Esophagus squamous epithelium (tissue), 5 donors: ENCODE results near the gene RNF175. TPM values are rescaled to one million over a fixed set of nuclear protein-coding genes. Genes with fewer than 3 reads are reported as not detected.

Experiments
- DNase-seq: peaks from one replicate; lab custom pipeline; 2025; lab: John Stamatoyannopoulos, UW
- H3K27ac ChIP-seq, 4 donors: fragments of 200-600 bp; sonication (generic); one replicate each; pipeline ENCODE4 v1.5.1; 2016 to 2019; ENCODE audit warnings: mild to moderate bottlenecking in 1 of 4
- H3K27me3 ChIP-seq, 4 donors: fragments of 200-600 bp; sonication (generic); 1 replicate in 3 of 4; 2 replicates in 1 of 4; pipeline versions ENCODE4 v1.5.1 to v1.6.0; 2017 to 2021; ENCODE audit warnings: antibody characterized with exemption in 1 of 4
- H3K36me3 ChIP-seq, 3 donors: fragments of 200-600 bp; sonication (generic); one replicate each; pipeline ENCODE4 v1.5.1; 2016 to 2019
- H3K4me1 ChIP-seq, 3 donors: fragments of 200-600 bp; sonication (generic); one replicate each; pipeline ENCODE4 v1.5.1; 2017 to 2019
- H3K4me3 ChIP-seq, 4 donors: fragments of 200-600 bp; sonication (generic); 1 replicate in 3 of 4; 2 replicates in 1 of 4; pipeline ENCODE4 v1.5.1; 2016 to 2019; ENCODE audit warnings: mild to moderate bottlenecking in 2 of 4, moderate library complexity in 1 of 4
- H3K9me3 ChIP-seq, 3 donors: fragments of 200-600 bp; sonication (generic); one replicate each; pipeline ENCODE4 v1.5.1; 2016 to 2019
- POLR2A ChIP-seq, 4 donors: fragments of 450-650 bp; IDR thresholded peaks; one replicate each; pipeline ENCODE4 v1.6.1; 2017; ENCODE audit warnings: antibody characterized with exemption in 4 of 4, mild to moderate bottlenecking in 4 of 4, moderate library complexity in 3 of 4
- WGBS, 2 donors: methylation state at CpG; one replicate each; pipeline ENCODE4 v1.1.5; 2018; 5-methylcytosine and 5-hydroxymethylcytosine counted together
- intact Hi-C: fragments of 100-400 bp; cut with DNase I; formaldehyde crosslinking; loops from one replicate; pipeline ENCODE4 v1.15.0; 2022
- total RNA-seq, 4 donors: library from RNA; depleted of rRNA; stranded (reverse); fragments of >200 nt; gene quantifications; one replicate each; pipeline ENCODE4 v1.1.0, GENCODE V29; 2016
- TF ChIP-seq, protein P1 (sequence below), 6 experiments: fragments of 450-650 bp in 4 of 6; fragments of 200-600 bp in 2 of 6; sonication (generic) in 2 of 6; IDR thresholded peaks; one replicate each; pipeline ENCODE4 v1.5.1; 2016 to 2019; ENCODE audit warnings: antibody characterized with exemption in 6 of 6, mild to moderate bottlenecking in 4 of 6, moderate library complexity in 4 of 6
- donor health status: DM: yes; HTN: yes; CAD: no.

Gene RNF175
- total RNA-seq, 4 donors from 2014 or later: 0.76 TPM; not detected in 3

- TF ChIP-seq POLR2A (IDR thresholded peaks at IDR 0.05): no peak
- TF ChIP-seq, protein P1, sequence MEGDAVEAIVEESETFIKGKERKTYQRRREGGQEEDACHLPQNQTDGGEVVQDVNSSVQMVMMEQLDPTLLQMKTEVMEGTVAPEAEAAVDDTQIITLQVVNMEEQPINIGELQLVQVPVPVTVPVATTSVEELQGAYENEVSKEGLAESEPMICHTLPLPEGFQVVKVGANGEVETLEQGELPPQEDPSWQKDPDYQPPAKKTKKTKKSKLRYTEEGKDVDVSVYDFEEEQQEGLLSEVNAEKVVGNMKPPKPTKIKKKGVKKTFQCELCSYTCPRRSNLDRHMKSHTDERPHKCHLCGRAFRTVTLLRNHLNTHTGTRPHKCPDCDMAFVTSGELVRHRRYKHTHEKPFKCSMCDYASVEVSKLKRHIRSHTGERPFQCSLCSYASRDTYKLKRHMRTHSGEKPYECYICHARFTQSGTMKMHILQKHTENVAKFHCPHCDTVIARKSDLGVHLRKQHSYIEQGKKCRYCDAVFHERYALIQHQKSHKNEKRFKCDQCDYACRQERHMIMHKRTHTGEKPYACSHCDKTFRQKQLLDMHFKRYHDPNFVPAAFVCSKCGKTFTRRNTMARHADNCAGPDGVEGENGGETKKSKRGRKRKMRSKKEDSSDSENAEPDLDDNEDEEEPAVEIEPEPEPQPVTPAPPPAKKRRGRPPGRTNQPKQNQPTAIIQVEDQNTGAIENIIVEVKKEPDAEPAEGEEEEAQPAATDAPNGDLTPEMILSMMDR (IDR thresholded peaks at IDR 0.05): no peak
- 33 to 62% methylated on average over 1 of the region's 1 CpG for WGBS, 2 donors
- intact Hi-C loops: loop anchor here (10.0 kb wide), 2 partner anchors 123 to 413 kb away; partner anchors contain the start of gene MND1
- Histone ChIP-seq H3K27me3 (peaks cover 0 to 38% (median 0%) of the 10 kb centered on the region in 4 donors), H3K27ac (no peak overlapping the region), H3K9me3 (no peaks in the 10 kb centered on the region), H3K36me3 (no peaks in the 10 kb centered on the region), H3K4me1 (peaks cover 5 to 16% (median 8%) of the 10 kb centered on the region in 3 donors), H3K4me3 (no peak overlapping the region)
- DNase-seq: no peak
Measured at GRCh38 chr4:153757407-153757806, 2.4 kb downstream of the RNF175 start.

GRCh38 chr4:153755186-153755585, 4.6 kb downstream of the RNF175 start:
- WGBS, 2 donors: 68 to 80% methylated on average over 1 to 2 of the region's 2 CpGs
- intact Hi-C loops: loop anchor here (10.0 kb wide), 2 partner anchors 120 to 410 kb away; partner anchors contain the start of gene MND1
- no peak for DNase-seq

GRCh38 chr4:153750197-153750817, 9.5 kb downstream of the RNF175 start:
- Histone ChIP-seq H3K4me1 (peaks cover 7 to 25% (median 16%) of the 10 kb centered on the region in 3 donors), H3K4me3 (no peak overlapping the region), H3K27ac (no peak overlapping the region), H3K9me3 (no peaks in the 10 kb centered on the region), H3K27me3 (no peaks in the 10 kb centered on the region), H3K36me3 (no peaks in the 10 kb centered on the region)
- intact Hi-C loops: loop anchor here (10.0 kb wide), 2 partner anchors 116 to 406 kb away; partner anchors contain the start of gene MND1
- DNase-seq: no peak
- WGBS, 2 donors: 39 to 40% methylated on average over 5 of the region's 5 CpGs
- no peak for TF ChIP-seq POLR2A (IDR thresholded peaks at IDR 0.05)
- TF ChIP-seq, protein P1 (IDR thresholded peaks at IDR 0.05): peak; percentile 34 to 72 (median 59)

More at GRCh38 chr4:153755186-153755585, 4.6 kb downstream of the RNF175 start:
- H3K4me1 ChIP-seq: peaks cover 5 to 14% (median 8%) of the 10 kb centered on the region in 3 donors
- no peak overlapping the region for H3K4me3 ChIP-seq
- peaks cover 0 to 22% (median 0%) of the 10 kb centered on the region in 4 donors for H3K27me3 ChIP-seq
- no peaks in the 10 kb centered on the region for H3K9me3 ChIP-seq
- H3K36me3 ChIP-seq: no peaks in the 10 kb centered on the region
- TF ChIP-seq, protein P1 (IDR thresholded peaks at IDR 0.05): no peak
- no peak for TF ChIP-seq POLR2A (IDR thresholded peaks at IDR 0.05)
- no peak overlapping the region for H3K27ac ChIP-seq

GRCh38 chr4:153748378-153748777, 11.4 kb downstream of the RNF175 start:
- Histone ChIP-seq H3K9me3 (no peaks in the 10 kb centered on the region), H3K27me3 (no peaks in the 10 kb centered on the region), H3K27ac (peak overlapping the region; percentile 45 to 73 (median 67)), H3K36me3 (no peaks in the 10 kb centered on the region), H3K4me1 (peaks cover 7 to 25% (median 16%) of the 10 kb centered on the region in 3 donors), H3K4me3 (no peak overlapping the region)
- DNase-seq: no peak
- TF ChIP-seq, protein P1 (IDR thresholded peaks at IDR 0.05): no peak
- TF ChIP-seq POLR2A (IDR thresholded peaks at IDR 0.05): no peak
- 18 to 33% methylated on average over 6 of the region's 6 CpGs for WGBS, 2 donors
- intact Hi-C loops: no loop called here

GRCh38 chr4:153747406-153747955, 12.3 kb downstream of the RNF175 start:
- Histone ChIP-seq H3K4me1 (peaks cover 7 to 25% (median 16%) of the 10 kb centered on the region in 3 donors), H3K9me3 (no peaks in the 10 kb centered on the region), H3K27me3 (no peaks in the 10 kb centered on the region), H3K4me3 (no peak overlapping the region), H3K27ac (peak overlapping the region; percentile 45 to 73 (median 67)), H3K36me3 (no peaks in the 10 kb centered on the region)
- DNase-seq: no peak
- TF ChIP-seq, protein P1 (IDR thresholded peaks at IDR 0.05): no peak
- TF ChIP-seq POLR2A (IDR thresholded peaks at IDR 0.05): no peak
- WGBS, 2 donors: 71 to 89% methylated on average over 4 of the region's 4 CpGs
- intact Hi-C loops: no loop called here
